Measurements from ENCODE around the gene GPC5. TPM values are rescaled to one million over a fixed set of nuclear protein-coding genes. Genes with fewer than 3 reads are reported as not detected.

The GPC5 gene
- total RNA-seq, 1 donor from 2014 or later: 0.07 TPM

DNA sequence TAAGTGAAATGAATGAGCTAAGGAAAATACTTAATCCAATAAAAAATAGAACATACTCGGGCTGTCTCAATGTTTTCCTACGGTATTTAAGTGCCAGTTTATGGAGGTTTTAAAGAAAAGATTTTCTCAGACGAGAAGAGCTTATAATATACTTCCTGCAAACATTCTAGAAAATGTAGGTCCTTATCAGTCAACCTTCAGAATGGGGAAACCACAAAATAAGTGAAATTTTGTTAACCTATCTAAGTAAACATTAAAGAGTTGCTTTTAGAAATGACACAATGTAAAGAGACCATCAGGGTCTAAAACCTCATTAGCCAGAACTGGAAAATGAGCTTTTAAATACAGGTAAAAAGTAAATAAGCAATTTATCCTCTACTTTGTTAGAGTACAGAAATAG lies 38.8 kb upstream of the GPC5 start:
- H3K27me3 ChIP-seq: no peaks in the 10 kb centered on the region
- TF ChIP-seq EZH2phosphoT487 (IDR thresholded peaks at IDR 0.05) (no peak), CTCF (IDR thresholded peaks at IDR 0.05) (no peak), EZH2 (IDR thresholded peaks at IDR 0.05) (no peak)
- no peak overlapping the region for H3K9ac ChIP-seq
- no peak overlapping the region for H2AFZ ChIP-seq (replicated peaks)
- H3K4me1 ChIP-seq: no peaks in the 10 kb centered on the region
- peaks cover 58% of the 10 kb centered on the region for H4K20me1 ChIP-seq (ENCODE audit: low read depth)
- Mint-ChIP-seq H3K27ac (no peak overlapping the region), H3K9me3 (no peaks in the 10 kb centered on the region), H3K27me3 (ENCODE audit: insufficient read depth, low read depth) (peaks cover 2% of the 10 kb centered on the region), H3K4me3 (no peak overlapping the region), H3K36me3 (peaks cover 18% of the 10 kb centered on the region), H3K4me1 (no peaks in the 10 kb centered on the region)
- H3K9me3 ChIP-seq (ENCODE audit: low read depth): no peaks in the 10 kb centered on the region
- peaks cover 90% of the 10 kb centered on the region for H3F3A ChIP-seq (ENCODE audit: low read depth)
- H3K27ac ChIP-seq: peak overlapping the region; percentile 80
- H3K4me3 ChIP-seq: no peak overlapping the region
- DNase-seq (ENCODE audit: low spot score): no peak
- peaks cover 18% of the 10 kb centered on the region for H3K79me2 ChIP-seq (ENCODE audit: low read depth)
- no peak overlapping the region for H3K4me2 ChIP-seq
- H3K36me3 ChIP-seq: peaks cover 12% of the 10 kb centered on the region

GRCh38 chr13:91360246-91360751 lies 38.1 kb upstream of the GPC5 start:
- H3K36me3 ChIP-seq: peaks cover 5% of the 10 kb centered on the region
- peaks cover 12% of the 10 kb centered on the region for H3K79me2 ChIP-seq (ENCODE audit: low read depth)
- peaks cover 2% of the 10 kb centered on the region for H3K27me3 Mint-ChIP-seq (ENCODE audit: insufficient read depth, low read depth)
- no peak overlapping the region for H3K4me3 ChIP-seq
- no peaks in the 10 kb centered on the region for H3K4me1 Mint-ChIP-seq
- H4K20me1 ChIP-seq (ENCODE audit: low read depth): peaks cover 52% of the 10 kb centered on the region
- peak overlapping the region; percentile 80 for H3K27ac ChIP-seq
- H3K9me3 ChIP-seq (ENCODE audit: low read depth): no peaks in the 10 kb centered on the region
- no peak for DNase-seq (ENCODE audit: low spot score)
- H3K36me3 Mint-ChIP-seq: peaks cover 17% of the 10 kb centered on the region
- H3K4me1 ChIP-seq: no peaks in the 10 kb centered on the region
- TF ChIP-seq EZH2phosphoT487 (IDR thresholded peaks at IDR 0.05) (no peak), CTCF (IDR thresholded peaks at IDR 0.05) (no peak), EZH2 (IDR thresholded peaks at IDR 0.05) (no peak)
- H2AFZ ChIP-seq (replicated peaks): no peak overlapping the region
- peaks cover 90% of the 10 kb centered on the region for H3F3A ChIP-seq (ENCODE audit: low read depth)
- no peak overlapping the region for H3K4me2 ChIP-seq
- no peaks in the 10 kb centered on the region for H3K9me3 Mint-ChIP-seq
- H3K4me3 Mint-ChIP-seq: no peak overlapping the region
- H3K27me3 ChIP-seq: no peaks in the 10 kb centered on the region
- H3K27ac Mint-ChIP-seq: peak overlapping the region; percentile 8
- H3K9ac ChIP-seq: no peak overlapping the region

DNA sequence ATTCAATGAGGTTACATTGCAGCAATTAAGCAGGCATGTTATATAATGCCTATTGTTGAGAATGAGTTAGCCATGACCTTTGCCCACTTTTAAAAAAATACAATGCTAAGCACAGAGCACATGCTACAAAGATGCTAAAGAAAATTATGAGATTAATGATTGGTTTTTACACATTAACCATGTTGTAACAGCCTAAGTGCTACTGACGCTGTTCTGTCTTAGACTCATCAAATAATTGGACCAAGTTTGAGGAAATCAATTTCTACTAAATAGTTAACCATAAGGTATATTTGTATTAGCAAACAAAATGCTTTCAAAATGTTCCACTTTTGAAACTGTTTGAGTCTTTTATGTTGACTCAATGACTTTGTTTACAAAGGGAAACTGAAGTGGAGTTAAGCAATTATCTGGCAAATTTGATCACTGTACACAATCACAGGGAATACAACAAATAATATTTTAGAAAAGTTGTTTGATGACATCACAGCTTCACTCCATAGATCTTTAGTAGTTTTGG lies 36.6 kb upstream of the GPC5 start:
- H3K4me3 ChIP-seq: no peak overlapping the region
- no peak overlapping the region for H3K4me3 Mint-ChIP-seq
- H3K9ac ChIP-seq: no peak overlapping the region
- peaks cover 2% of the 10 kb centered on the region for H3K27me3 Mint-ChIP-seq (ENCODE audit: insufficient read depth, low read depth)
- no peaks in the 10 kb centered on the region for H3K4me1 Mint-ChIP-seq
- H3K36me3 Mint-ChIP-seq: peaks cover 12% of the 10 kb centered on the region
- no peaks in the 10 kb centered on the region for H3K27me3 ChIP-seq
- TF ChIP-seq CTCF (IDR thresholded peaks at IDR 0.05): no peak
- no peak for TF ChIP-seq EZH2 (IDR thresholded peaks at IDR 0.05)
- TF ChIP-seq EZH2phosphoT487 (IDR thresholded peaks at IDR 0.05): no peak
- H3K79me2 ChIP-seq (ENCODE audit: low read depth): no peaks in the 10 kb centered on the region
- no peak overlapping the region for H3K4me2 ChIP-seq
- peak overlapping the region; percentile 19 for H3K27ac ChIP-seq
- no peaks in the 10 kb centered on the region for H3K9me3 ChIP-seq (ENCODE audit: low read depth)
- H3K4me1 ChIP-seq: no peaks in the 10 kb centered on the region
- H3K36me3 ChIP-seq: no peaks in the 10 kb centered on the region
- no peak overlapping the region for H3K27ac Mint-ChIP-seq
- H4K20me1 ChIP-seq (ENCODE audit: low read depth): peaks cover 37% of the 10 kb centered on the region
- no peaks in the 10 kb centered on the region for H3K9me3 Mint-ChIP-seq
- H2AFZ ChIP-seq (replicated peaks): no peak overlapping the region
- peaks cover 80% of the 10 kb centered on the region for H3F3A ChIP-seq (ENCODE audit: low read depth)
- no peak for DNase-seq (ENCODE audit: low spot score)
